DLD1 (cell line): ENCODE data around the gene ZFP82.

Experiments used
- in situ Hi-C: cut with HindIII; loops from 2 replicates; pipeline ENCODE4 v1.10.0; 2017; ENCODE audit warnings: low sequenced_read_pairs

The ZFP82 gene

DNA sequence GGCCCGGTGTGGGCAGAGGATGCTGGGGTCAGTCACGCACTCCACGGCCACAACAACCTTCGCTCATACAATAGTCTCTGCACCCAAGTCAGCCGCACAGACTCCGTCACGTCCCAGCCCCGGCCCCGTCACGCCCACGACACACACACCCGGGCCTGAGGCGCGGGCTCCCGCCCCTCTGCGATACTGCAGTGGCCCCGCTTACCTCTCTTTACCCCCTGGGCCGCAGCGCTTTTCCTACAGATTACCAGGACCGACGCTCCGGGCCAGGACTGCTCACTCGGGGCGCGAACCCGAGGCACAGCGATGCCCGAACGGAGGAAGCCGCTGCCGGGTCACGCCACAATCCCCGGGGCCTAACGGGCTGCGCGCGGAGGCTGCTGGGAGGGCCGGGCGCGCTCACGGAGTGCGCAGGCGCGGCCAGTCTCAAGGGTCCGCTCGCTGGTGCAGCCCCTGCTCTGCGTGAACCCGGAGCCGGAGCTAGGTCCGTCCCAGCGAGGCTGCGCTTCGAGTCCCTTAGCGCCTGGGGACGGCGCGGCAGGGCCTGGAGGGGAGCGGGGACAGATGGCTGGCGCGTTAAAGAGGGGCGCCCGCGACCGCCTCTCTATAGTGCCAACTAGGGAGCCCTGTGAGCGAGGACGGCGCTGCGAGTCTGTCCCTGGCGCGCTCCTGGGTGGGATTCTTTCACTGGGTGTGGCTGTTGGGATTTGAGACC lies at the start of gene ZFP82:
ZFP82 (minus strand) TSS at position 358 of the 715 bp plus-strand sequence. CDS start 8,855 bp downstream, outside the sequence.
- in situ Hi-C loops = no loop called here

DNA sequence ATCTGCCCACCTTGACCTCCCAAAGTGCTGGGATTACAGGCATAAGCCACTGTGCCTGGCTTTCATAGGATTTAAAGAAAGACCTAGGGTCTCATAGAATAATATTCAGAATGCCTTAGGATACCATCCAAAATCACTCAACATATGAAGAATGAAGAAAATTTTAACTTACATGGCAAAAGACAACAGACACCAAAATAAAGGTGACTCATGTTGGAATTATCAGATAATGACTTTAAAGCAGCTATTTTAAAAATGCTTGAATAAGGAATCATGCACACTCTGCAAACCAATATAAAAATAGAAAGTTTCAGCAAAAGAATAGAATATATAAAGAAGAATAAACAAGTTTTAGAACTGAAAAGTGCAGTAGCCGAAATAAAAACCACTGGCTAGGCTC lies 41.6 kb upstream of the ZFP82 start:
- in situ Hi-C loops = no loop called here

DNA sequence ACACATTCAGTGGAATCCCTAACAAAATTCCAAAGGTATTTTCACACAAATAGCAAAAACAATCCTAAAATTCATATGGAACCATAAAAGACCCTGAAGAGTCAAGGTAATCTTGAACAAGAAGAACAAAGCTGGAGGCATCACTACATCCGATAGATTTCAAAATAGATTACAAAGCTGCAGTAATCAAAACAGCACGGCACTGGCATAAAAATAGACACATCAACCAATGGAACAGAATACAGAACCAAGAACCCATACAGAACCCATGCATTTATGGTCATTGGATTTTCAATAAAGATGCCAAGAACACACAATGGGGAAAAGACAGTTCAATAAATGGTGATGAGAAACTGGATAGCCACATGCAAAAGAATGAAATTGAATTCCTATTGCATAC lies 38.4 kb upstream of the ZFP82 start:
- in situ Hi-C loops = no loop called here

DNA sequence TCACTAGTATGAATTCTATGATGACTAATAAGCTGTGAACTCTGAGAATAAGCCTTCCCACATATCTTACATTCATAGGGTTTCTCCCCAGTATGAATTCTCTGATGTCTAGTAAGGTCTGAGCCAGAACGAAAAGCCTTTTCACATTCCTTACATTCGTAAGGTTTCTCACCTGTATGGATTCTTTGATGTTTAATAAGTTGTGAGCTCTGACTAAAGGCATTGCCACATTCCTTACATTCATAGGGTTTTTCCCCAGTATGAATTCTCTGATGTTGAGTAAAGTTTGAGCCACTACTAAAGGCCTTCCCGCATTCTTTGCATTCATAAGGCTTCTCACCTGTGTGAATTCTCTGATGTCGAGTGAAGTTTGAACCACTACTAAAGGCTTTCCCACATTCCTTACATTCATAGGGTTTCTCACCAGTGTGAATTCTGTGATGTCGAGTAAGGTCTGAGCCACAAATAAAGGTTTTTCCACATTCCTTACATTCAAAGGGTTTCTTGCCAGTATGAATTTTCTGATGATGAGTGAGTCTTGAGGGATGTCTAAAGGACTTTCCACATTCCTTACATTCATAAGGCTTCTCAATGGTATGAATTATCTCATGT lies 30.7 kb upstream of the ZFP82 start:
- in situ Hi-C loops = no loop called here

DNA sequence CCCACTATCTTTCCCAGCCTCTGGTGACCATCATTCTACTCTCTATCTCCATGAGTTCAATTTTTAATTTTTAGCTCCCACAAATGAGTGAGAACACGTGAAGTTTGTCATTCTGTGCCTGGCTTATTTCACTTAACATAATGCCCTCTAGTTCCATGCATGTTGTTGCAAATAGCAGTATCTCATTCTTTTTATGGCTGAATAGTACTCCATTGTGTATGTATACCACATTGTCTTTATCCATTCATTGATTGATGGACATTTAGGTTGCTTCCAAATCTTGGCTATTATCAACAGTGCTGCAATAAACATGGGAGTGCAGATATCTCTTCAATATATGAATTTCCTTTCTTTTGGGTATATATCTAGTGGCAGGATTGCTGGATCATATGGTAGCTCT lies 22.9 kb upstream of the ZFP82 start:
- in situ Hi-C loops = no loop called here

DNA sequence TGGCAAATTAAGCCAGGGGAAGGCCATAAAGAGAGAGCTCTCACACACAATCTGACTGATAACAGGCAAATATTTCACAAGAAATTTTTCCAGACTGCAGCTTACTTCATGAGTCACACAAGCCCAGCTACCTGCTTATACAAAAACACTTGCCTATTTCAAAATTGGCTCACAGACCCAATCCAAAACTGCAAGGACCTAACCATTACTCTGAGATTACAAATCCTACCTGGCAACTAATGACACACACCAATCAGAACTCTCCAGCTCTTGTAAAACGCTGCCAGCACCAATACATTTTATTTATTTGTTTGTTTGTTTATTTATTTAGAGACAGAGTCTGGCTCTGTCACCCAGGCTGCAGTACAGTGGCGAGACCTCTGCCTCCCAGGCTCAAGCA lies 18.1 kb upstream of the ZFP82 start:
- in situ Hi-C loops = no loop called here

DNA sequence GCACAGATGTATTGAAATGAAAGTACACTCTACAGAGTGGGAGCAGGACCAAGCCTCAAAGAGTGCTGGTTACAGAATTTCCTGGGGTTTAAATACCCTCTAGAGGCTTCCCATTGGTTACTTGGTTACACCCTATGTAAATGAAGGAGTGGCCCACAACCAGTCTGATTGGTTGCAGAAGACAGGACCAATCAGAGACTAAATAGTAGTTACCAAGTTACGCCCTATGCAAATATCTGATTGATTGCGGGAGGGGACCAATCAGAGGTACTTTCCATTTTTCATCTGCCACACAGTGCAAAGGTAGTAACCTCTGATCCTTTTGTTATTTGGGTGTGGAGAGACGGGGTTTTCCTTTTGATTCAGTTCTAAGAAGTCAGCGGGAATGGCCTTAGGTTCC lies 5.5 kb upstream of the ZFP82 start:
- in situ Hi-C loops = no loop called here

DNA sequence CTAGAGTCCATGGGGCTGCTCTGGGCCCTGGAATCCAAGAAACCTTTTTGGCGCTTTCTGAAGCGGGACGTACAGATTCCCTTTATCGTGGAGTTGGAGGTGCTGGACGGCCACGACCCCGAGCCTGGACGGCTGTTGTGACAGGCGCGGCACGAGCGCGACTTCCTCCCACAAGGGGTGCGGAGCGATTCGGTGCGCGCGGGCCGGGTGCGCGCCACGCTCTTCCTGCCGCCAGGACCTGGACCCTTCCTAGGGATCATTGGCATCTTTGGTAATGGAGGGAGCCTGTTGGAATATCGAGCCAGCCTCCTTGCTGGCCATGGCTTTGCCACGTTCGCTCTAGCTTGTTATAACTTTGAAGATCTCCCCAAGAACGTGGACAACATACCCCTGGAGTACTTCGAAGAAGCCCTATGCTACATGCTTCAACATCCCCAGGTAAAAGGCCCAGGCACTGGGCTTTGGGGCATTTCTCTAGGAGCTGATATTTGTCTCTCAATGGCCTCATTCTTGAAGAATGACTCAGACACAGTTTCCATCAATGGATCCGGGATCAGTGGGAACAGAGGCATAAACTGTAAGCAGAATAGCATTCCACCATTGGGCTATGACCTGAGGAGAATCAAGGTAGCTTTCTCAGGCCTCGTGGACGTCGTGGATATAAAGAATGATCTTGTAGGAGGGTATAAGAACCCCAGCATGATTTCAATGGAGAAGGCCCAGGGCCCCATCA lies 3.5 kb upstream of the ZFP82 start:
- in situ Hi-C loops = no loop called here

DNA sequence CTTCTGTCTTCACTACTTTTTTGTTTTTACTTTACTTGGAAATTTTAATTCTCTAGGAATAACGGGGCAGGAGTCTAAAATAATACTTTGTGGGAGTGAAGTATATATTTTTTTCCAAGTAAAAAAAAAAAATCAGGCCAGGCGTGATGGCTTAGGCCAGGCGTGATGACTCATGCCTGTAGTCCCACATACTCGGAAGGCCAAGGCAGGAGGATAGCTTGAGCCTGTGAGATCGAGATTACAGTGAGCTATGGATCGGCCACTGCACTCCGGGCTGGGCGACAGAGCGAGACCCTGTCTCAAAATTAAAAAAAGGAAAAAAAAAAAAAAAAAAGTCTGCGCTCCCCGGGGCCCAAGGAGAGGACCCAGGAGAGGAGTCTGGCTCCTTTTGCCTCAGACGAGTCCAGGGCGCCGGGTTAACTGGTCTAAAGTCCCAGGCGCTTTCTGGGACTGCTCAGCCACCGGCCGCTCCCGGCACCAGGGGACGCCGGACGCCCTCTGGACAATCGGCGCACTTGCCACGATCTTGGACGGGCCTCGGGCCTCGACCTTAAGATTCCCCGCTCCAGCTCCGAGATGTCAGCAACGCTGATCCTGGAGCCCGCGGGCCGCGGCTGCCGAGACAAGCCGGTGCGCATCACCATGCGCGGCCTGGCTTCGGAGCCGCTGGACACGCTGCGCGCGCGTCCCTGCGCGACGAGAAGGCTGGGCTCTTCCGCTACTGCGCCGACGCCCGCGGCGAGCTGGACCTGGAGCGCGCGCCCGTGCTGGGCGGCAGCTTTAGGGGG lies 2.7 kb upstream of the ZFP82 start:
- in situ Hi-C loops = no loop called here

DNA sequence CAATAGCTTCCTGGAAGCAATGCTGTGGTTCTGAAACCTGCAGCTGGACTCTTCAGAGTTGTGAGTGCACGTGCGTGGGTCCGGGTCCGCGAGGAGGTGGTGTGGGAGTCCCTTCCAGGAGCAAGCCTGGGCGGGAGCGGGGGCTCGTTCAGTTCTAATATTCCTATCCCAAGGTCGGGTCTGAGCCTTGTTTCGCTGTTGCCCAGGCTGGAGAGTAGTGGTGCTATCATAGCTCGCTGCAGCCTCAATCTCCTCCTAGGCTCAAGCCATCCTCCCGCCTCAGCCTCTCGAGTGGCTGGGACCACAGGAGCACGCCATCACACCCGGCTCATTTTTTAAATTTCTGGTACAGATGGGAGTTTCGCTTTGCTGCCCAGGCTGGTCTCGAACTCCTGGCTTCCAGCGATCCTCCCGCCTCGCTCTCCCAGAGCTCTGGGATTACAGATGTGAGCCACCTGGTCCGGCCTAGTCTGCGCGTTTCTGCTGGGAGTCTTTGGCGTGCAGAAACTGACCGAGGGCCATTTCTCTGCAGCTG lies 625 bp downstream of the ZFP82 start:
- in situ Hi-C loops = no loop called here

DNA sequence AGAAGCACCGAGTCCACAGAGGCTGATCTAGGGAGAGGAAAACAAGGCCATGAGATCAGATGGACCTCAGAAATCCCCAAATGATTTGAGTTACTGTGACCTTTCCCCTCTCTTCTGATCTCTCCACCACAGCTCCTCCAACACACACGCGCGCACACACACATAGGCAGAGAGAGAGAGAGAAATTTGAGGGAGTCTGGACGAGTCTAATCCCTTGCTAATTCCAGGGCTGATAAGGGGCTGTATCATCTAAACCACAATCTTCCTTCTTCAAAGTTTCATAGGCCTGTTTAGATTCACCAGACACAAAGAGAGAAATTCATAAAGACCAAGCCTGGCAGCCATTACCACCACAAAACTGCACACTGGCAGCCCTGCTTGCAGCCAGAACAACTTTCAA lies 8.6 kb downstream of the ZFP82 start:
- in situ Hi-C loops = no loop called here

DNA sequence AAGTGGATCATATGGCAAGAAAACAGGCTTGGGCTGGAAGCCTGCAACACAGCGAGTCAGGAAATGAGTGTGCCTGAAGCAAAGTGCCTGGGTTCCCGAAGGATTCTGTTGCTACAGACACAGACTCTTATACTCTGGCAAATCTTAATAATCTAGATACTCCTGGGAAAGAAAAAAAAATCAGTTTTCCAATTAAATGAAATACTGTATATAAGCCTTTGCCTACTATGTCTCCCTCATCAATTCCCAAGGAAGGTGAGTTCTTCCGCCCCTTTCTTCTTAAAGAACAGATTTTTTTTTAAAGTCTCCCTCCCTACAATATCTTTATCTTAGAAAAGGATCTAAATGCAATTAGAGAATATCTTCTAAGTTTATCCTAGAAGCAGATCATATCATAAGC lies 10.3 kb downstream of the ZFP82 start:
- in situ Hi-C loops = no loop called here

DNA sequence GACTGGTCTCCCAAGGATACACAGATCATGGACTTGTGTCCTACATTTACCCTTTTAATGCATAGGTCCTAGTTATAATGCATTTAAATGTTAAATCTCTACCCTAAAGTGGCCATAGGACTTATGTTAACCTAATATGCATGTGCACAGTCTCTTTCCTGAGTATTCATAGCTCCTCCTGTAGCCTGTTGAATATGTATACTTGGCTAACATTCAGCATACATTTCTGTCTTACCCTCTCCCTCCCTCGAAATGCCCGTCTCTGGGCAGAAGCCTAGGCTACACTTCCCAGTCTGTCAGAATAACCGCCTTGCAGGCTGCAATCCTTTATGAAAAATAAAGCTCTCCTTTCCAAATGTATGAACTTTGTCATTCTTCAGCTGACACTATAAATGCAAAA lies 13.9 kb downstream of the ZFP82 start:
- in situ Hi-C loops = no loop called here

DNA sequence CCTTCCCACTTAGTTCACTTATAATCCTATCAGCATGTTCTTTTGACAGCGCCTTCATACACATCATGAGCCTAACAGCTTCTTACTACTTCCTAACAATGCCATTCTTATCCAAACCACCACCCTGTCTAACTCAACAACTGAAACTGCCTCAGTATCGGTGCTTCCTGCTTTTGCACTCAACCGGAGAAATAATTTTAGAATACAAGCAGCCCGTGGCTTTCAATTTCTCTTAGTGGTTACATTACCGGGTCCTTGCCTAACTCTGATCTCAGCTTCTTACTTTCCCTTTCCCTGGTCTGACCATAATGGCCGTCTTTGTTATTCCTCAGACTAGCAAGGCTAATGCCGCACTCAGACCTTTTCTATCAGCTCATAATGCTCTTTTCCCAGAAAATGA lies 17.0 kb downstream of the ZFP82 start:
- in situ Hi-C loops = no loop called here

DNA sequence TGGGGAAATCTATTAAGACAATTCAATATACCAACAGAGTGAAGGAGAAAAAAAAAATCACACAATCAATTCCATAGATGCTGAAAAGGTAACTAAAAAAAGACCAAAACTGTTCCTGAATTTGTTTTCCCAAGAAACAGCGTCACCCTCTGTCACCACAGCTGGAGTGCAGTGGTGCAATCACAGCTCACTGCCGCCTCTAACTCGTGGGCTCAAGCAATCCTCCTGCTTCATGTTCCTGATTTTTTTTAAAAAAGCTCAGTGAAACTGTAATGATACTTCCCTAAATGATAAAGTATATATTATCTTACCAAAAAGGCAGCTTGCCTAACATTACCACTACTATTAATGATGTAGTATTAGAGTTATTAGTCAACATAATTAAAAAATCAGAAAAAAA lies 19.9 kb downstream of the ZFP82 start:
- in situ Hi-C loops = no loop called here

DNA sequence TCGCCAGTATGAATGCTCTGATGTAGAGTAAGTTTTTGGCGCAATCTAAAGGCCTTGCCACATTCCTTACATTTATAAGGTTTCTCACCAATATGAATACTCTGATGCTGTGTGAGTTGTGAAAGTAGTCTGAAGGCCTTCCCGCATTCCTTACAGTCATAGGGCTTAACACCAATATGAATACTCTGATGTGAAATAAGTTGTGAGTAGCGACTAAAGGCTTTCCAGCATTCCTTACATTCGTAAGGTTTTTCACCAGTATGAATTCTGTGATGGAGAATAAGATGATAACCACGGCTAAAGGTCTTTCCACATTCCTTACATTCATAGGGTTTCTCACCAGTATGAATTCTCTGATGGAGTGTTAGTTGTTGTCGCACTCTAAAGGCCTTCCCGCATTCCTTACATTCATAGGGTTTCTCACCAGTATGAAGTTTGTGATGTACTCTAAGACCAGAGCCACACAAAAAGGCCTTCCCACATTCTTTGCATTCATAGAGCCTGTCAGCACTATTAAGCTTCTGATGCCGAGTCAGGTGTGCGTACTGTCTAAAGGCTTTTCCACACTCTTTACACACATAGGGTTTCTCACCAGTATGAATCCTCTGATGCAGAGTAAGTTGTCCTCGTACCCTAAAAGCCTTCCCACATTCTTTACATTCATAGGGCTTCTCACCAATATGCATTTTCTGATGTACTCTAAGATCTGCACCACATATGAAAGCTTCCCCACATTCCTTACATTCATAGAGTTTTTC lies 25.3 kb downstream of the ZFP82 start:
- in situ Hi-C loops = no loop called here

DNA sequence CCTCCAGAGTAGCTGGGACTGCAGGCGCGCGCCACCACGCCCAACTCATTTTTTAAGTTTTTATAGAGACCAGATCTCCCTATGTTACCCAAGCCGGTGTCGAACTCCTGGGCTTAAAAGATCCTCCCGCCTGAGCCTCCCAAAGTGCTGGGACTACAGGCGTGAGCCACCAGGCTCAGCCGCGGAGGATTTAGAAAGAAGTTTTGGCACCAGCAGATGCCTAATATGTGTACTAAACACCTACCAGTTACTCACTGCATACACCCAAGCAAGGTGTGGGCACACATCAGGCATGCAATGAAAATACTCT lies 39.0 kb downstream of the ZFP82 start:
- in situ Hi-C loops = no loop called here

DNA sequence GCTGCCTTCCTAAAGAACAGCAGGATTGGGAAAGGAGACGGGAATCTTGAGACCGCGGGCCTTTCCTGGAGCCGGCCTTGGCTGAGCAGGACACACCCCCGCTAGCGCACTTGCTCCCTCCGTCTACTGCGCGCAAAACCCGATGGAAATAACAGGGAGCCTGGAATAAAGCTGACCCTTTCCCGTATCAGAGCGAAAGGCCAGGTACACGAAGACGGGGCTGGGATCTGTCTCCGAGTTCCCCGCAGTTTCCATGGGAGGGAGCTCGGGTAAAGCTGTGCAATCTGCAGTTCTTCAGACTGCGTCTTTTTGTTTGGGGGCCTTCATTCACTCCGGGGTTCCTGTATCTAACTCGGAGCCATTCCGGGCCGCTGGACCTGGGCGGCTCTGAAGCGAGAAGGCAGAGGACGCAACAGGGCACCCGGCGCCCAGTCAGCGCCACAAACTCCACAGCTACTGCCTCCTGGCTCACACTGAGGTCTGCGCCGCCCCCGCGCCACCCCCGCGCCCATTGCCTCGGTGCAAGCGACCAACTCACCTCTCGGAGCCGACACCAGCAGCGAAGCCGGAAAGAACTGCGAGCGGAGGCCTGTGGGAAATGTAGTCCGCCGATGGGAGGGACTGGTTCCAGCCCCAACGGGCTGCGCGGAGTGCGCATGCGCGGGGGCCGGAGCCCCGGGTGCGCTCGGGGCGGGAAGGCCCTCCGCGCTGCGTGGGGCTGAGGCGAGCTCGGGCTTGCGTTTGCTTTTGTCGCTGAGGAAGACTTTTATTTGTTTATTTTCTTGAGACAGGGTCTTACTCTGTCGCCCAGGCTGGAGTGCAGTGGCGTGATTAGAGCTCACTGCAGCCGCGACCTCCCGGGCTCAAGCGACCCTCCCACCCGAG lies 39.6 kb downstream of the ZFP82 start, which contains the start of gene ZFP14:
ZFP14 (minus strand) TSS at position 577 of the 885 bp plus-strand sequence. CDS start 11,309 bp downstream, outside the sequence.
- in situ Hi-C loops = no loop called here

DNA sequence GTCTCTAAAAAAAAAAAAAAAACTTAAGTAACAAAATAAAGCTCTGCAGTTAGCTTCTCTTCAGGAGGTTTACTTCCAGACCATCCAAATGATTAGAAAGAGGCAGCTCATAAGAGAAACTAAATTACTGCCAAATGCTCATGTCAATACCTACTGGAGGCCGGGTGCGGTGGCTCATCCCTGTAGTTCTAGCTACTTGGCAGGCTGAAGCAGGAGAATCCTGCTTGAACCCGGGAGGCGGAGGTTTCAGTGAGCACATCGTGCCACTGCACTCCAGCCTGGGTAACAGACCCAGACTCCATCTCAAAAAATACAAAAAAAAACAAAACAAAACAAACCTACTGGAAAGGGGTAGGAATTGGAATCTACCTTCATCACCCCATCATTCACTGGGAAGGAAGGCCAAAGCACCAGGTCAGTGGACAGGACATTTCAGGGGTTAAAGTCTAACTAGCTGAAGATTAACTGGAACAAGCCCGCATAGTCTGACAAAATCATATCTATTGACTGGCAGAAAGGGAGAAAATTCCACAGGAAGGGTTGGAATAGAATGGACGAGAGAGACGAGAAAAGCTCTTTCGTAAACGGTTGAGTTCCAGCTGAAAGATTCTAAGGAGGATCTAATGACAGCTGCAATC lies 40.8 kb downstream of the ZFP82 start:
- in situ Hi-C loops = no loop called here
